Right lobe of liver (tissue), 6 donors: ENCODE results near the gene LRCH3. TPM values are rescaled to one million over a fixed set of nuclear protein-coding genes. Genes with fewer than 3 reads are reported as not detected.

Experiments used
- ATAC-seq, 4 donors: fragments of 200-7000 bp; cut with Tn5 transposase; one replicate each; pipeline ENCODE4 v1.9.1; 2020; ENCODE audit warnings: mild to moderate bottlenecking in 4 of 4, moderate library complexity in 4 of 4
- DNase-seq, 3 donors: peaks; one replicate each; pipeline ENCODE4 v3.0.0-alpha.2; 2020
- H3K27ac ChIP-seq, 3 donors: fragments of 200-600 bp; one replicate each; pipeline ENCODE4 v1.8.0; 2022
- H3K27me3 ChIP-seq, 2 donors: fragments of 200-600 bp; one replicate each; pipeline ENCODE4 v1.8.0; 2022
- H3K36me3 ChIP-seq, 4 donors: fragments of 200-600 bp; sonication (generic) in 1 of 4; one replicate each; pipeline versions ENCODE4 v1.5.1 to v1.8.0; 2017 to 2022; ENCODE audit warnings: control low read depth in 1 of 4
- H3K4me1 ChIP-seq, 4 donors: fragments of 200-600 bp; sonication (generic) in 1 of 4; one replicate each; pipeline versions ENCODE4 v1.5.1 to v1.8.0; 2017 to 2022; ENCODE audit warnings: control low read depth in 1 of 4
- H3K4me3 ChIP-seq, 3 donors: fragments of 200-600 bp; one replicate each; pipeline ENCODE4 v1.8.0; 2022
- H3K9me3 ChIP-seq, 4 donors: fragments of 200-600 bp; sonication (generic) in 1 of 4; one replicate each; pipeline versions ENCODE4 v1.5.1 to v1.8.0; 2017 to 2022; ENCODE audit warnings: control low read depth in 1 of 4
- POLR2A ChIP-seq: fragments of 450-650 bp; IDR thresholded peaks from one replicate; pipeline ENCODE4 v1.6.1; 2017; ENCODE audit warnings: antibody characterized with exemption, mild to moderate bottlenecking
- WGBS: methylation state at CpG from one replicate; pipeline ENCODE4 v1.1.6; 2018; ENCODE audit warnings: low coverage, low lambda C conversion rate; ENCODE audit not compliant: insufficient coverage; ENCODE audit errors: missing lambda C conversion rate; 5-methylcytosine and 5-hydroxymethylcytosine counted together
- intact Hi-C, 2 donors: fragments of 100-400 bp; cut with DNase I; formaldehyde crosslinking; loops; one replicate each; pipeline versions ENCODE4 v1.11.2 to v1.14.1; 2022
- total RNA-seq, 6 experiments: library from RNA; depleted of rRNA in 2 of 6; stranded (reverse); fragments of >200 nt in 2 of 6; fragmentation: NEBNext Ultra II Directional in 3 of 6; extraction: Animal tissue kit (Norgen Biotek cat#: 25700) in 3 of 6; gene quantifications; one replicate each; pipeline versions ENCODE4 v1.1.0 to v1.2.4, GENCODE V29; 2016 to 2023
- TF ChIP-seq, protein P1 (sequence below), 4 donors: fragments of 200-600 bp in 3 of 4; fragments of 450-650 bp in 1 of 4; IDR thresholded peaks; one replicate each; pipeline versions ENCODE4 v1.5.1 to v1.8.0; 2016 to 2022; ENCODE audit warnings: antibody characterized with exemption in 4 of 4, mild to moderate bottlenecking in 2 of 4
- donor health status: DM: no; HTN: yes; CAD: no.
- donor health status: DM: no; HTN: no; CAD: no.
- donor health status: DM: no; HTN: no; CAD: no.
- donor health status: DM: no; HTN: yes; CAD: no.
- donor health status: DM: no; HTN: yes; CAD: no.

The LRCH3 gene
- total RNA-seq, 6 experiments from 2014 or later, result 18.8 to 24.2 (median 21.8) TPM

DNA sequence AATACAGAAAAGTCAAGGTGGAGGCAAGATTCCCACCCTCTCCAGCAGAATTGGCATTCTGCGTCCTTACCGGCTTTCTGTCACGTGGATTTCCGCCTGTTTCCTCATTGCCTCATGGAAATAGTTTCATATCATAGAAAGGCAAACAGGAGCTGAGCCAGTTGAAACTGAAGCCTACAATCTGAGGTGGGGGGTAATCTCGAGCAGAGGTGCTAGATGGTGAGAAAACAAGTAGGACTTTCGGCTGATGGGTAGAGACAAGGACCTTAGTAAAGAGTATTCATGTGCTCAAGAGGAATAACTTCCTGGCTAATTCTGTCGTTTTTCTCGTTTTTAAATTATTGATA lies 39.9 kb downstream of the LRCH3 start:
- Histone ChIP-seq H3K4me1 (no peaks in the 10 kb centered on the region), H3K27ac (no peak overlapping the region), H3K4me3 (no peak overlapping the region), H3K9me3 (no peaks in the 10 kb centered on the region), H3K36me3 (peaks cover 4 to 59% (median 11%) of the 10 kb centered on the region in 4 donors), H3K27me3 (no peaks in the 10 kb centered on the region)
- 95% methylated on average over 8 of the region's 8 CpGs for WGBS
- ATAC-seq, result no peak
- intact Hi-C loops, result no loop called here
- DNase-seq, result no peak
- TF ChIP-seq POLR2A, result no peak
- TF ChIP-seq, protein P1, sequence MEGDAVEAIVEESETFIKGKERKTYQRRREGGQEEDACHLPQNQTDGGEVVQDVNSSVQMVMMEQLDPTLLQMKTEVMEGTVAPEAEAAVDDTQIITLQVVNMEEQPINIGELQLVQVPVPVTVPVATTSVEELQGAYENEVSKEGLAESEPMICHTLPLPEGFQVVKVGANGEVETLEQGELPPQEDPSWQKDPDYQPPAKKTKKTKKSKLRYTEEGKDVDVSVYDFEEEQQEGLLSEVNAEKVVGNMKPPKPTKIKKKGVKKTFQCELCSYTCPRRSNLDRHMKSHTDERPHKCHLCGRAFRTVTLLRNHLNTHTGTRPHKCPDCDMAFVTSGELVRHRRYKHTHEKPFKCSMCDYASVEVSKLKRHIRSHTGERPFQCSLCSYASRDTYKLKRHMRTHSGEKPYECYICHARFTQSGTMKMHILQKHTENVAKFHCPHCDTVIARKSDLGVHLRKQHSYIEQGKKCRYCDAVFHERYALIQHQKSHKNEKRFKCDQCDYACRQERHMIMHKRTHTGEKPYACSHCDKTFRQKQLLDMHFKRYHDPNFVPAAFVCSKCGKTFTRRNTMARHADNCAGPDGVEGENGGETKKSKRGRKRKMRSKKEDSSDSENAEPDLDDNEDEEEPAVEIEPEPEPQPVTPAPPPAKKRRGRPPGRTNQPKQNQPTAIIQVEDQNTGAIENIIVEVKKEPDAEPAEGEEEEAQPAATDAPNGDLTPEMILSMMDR (IDR thresholded peaks at IDR 0.05), result no peak

- Histone ChIP-seq H3K4me3 (no peak overlapping the region), H3K36me3 (peaks cover 2 to 42% (median 8%) of the 10 kb centered on the region in 4 donors)
- WGBS, result 80% methylated on average over 8 of the region's 8 CpGs
Observed at GRCh38 chr3:197833930-197834715, 43.1 kb downstream of the LRCH3 start.

GRCh38 chr3:197835509-197835908 lies 44.5 kb downstream of the LRCH3 start:
- no peaks in the 10 kb centered on the region for H3K27me3 ChIP-seq
- no peak for ATAC-seq
- H3K4me1 ChIP-seq, result no peaks in the 10 kb centered on the region
- intact Hi-C loops, result no loop called here
- no peak overlapping the region for H3K27ac ChIP-seq
- no peak for DNase-seq
- H3K4me3 ChIP-seq, result no peak overlapping the region
- H3K36me3 ChIP-seq, result peaks cover 3 to 51% (median 8%) of the 10 kb centered on the region in 4 donors
- no peaks in the 10 kb centered on the region for H3K9me3 ChIP-seq
- TF ChIP-seq, protein P1 (IDR thresholded peaks at IDR 0.05), result no peak
- no peak for TF ChIP-seq POLR2A
- 97% methylated on average over 5 of the region's 5 CpGs for WGBS

More at GRCh38 chr3:197833930-197834715, 43.1 kb downstream of the LRCH3 start:
- no peak overlapping the region for H3K27ac ChIP-seq
- DNase-seq (no peak), ATAC-seq (no peak)
- TF ChIP-seq, protein P1 (IDR thresholded peaks at IDR 0.05), result no peak
- TF ChIP-seq POLR2A, result no peak
- no peaks in the 10 kb centered on the region for H3K27me3 ChIP-seq
- no peaks in the 10 kb centered on the region for H3K4me1 ChIP-seq
- intact Hi-C loops, result no loop called here
- no peaks in the 10 kb centered on the region for H3K9me3 ChIP-seq

DNA sequence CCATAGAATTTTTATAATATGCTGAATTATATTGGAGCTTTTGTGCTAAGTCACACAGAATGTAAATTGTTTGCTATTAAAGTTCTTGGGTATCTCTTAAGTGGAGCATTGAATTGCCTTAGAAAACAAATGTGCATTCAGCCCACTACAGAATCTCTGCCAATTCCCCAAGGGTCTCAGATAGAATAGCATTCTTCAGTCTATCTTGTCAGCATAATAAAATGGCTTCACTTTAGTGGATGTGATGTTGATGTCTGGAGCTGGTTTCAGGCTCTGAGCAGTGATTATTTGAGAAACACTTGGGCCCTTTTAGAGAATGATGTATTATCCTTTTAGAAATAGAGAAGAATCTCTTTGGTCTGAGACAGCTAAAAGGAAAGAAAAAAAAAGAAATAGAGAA lies 45.2 kb downstream of the LRCH3 start:
- DNase-seq, result no peak
- no peak for TF ChIP-seq POLR2A
- TF ChIP-seq, protein P1 (IDR thresholded peaks at IDR 0.05), result no peak
- Histone ChIP-seq H3K27ac (no peak overlapping the region), H3K27me3 (no peaks in the 10 kb centered on the region), H3K9me3 (no peaks in the 10 kb centered on the region), H3K4me3 (no peak overlapping the region), H3K36me3 (peaks cover 4 to 51% (median 6%) of the 10 kb centered on the region in 4 donors), H3K4me1 (no peaks in the 10 kb centered on the region)
- intact Hi-C loops, result no loop called here
- ATAC-seq, result no peak
